SKM-1 treated with dmso at 0.1 percent for 144 hours (cell line): ENCODE results near the gene SCRT2.

Source experiments
- DNase-seq: peaks from one replicate; lab custom pipeline; 2025; ENCODE audit not compliant: unreplicated experiment; lab: John Stamatoyannopoulos, UW

SCRT2 gene

DNA sequence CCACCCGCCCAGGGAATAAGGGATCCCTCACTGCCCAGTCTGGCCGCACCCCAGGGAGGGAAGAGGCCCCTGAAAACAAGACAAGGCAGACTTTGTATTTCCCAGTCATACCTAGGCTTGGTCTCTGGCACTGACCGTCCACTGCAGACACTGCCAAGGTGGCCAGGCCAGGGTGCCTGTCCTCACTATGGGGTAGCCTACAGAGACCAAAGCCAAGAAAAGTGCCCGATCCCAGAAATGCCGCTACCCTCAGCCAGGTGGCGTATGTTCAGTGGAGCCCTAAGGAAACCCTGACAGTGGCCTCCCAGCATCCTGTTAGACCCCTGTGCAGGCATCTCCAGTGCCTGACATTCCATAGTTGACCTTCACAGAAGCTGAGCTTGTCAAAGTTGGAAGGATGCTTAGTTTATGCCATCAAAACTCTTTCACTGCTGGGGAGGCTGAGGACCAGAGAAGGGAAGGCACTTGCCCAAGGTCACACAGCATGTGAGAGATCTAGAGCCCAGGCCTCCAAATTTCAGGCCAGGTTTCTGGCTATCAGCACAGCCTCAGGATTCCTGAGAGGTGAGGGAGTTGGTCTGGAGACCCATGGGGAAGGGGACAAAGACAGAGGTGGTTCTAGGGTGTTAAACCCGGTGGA lies 2.5 kb downstream of the SCRT2 start:
- no peak for DNase-seq

GRCh38 chr20:671252-672030 lies 4.2 kb downstream of the SCRT2 start:
- no peak for DNase-seq

GRCh38 chr20:669573-669972 lies 6.0 kb downstream of the SCRT2 start:
- no peak for DNase-seq

DNA sequence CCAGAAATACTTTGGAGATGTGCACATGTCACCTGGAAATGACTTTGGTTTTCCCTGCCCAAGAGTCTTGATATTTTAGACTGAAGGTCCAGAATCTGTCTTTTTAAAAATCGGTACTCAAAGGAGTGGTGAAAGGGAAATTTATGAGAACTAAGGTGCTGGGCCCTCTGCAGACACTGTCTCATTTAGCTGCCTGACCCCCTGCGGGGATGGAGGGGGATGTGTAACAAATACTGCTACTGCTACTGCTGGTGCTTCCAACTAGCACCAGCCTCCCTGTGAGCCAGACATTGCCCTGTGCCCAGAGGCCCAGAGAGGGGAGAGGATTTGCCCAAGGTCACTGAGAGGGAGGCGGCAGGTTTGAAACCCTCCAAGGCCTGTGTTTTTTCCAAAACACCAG lies 7.0 kb downstream of the SCRT2 start:
- DNase-seq, result no peak

GRCh38 chr20:668050-668449 lies 7.6 kb downstream of the SCRT2 start:
- DNase-seq, result no peak

DNA sequence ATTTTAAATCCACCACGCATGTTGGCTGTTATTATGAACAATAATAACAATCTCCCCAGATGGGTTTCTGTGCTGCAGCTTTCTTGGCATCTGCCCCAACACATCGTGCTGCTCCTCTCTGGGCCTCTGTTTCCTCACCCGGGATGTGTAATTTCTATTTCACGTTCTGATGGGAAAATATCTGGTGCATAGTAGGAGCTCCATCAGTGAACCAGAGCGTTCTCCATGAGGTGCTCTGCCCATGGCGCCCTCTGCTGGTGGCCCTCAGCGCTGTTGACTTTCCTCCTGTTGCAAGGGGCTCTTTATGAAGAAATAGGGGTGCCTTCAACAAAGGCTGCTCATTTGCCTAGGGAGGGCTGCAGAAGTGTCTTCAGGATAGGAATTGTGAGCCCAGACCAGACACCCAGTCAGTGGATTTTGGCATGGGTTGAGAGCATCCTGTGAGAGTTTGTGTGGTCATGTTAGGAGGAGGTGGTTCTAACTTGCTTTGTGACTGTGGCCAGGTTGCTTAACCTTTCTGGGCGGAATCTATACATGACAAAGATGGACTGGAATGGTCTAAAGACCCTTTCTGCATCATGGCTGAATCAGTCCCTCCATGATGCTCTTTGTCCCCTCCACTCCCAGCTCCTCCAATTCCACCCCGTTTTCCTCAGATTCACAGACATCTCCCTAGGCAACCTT lies 8.1 kb downstream of the SCRT2 start:
- DNase-seq, result no peak

- DNase-seq, result no peak
Observed at GRCh38 chr20:666877-667276, 8.7 kb downstream of the SCRT2 start.

- DNase-seq, result no peak
Observed at GRCh38 chr20:665276-665675, 10.3 kb downstream of the SCRT2 start.

- DNase-seq, result no peak
Observed at GRCh38 chr20:664576-664975, 11.0 kb downstream of the SCRT2 start.

DNA sequence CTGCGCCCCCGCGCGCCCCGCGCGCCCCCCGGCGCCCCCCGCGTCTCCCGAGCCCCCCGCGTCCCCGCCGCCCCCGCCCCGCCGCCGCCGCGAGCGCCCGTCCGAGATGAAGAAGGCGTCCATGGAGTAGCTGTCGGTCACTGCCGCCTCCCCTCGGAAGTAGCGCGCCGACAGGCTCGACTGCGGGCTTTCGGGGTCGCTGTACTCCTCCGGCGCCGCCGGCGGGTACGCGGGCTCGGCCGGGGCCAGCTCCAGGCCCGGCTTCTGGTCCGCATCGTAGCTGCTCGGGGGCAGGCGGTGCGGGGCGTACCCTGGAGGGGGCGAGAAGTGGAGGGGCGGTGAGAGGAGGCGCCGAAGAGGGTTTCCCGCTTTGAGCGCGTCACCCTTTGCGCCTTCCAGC lies 11.5 kb downstream of the SCRT2 start:
- no peak for DNase-seq

GRCh38 chr20:663315-664090 lies 12.1 kb downstream of the SCRT2 start:
- DNase-seq, result no peak

DNA sequence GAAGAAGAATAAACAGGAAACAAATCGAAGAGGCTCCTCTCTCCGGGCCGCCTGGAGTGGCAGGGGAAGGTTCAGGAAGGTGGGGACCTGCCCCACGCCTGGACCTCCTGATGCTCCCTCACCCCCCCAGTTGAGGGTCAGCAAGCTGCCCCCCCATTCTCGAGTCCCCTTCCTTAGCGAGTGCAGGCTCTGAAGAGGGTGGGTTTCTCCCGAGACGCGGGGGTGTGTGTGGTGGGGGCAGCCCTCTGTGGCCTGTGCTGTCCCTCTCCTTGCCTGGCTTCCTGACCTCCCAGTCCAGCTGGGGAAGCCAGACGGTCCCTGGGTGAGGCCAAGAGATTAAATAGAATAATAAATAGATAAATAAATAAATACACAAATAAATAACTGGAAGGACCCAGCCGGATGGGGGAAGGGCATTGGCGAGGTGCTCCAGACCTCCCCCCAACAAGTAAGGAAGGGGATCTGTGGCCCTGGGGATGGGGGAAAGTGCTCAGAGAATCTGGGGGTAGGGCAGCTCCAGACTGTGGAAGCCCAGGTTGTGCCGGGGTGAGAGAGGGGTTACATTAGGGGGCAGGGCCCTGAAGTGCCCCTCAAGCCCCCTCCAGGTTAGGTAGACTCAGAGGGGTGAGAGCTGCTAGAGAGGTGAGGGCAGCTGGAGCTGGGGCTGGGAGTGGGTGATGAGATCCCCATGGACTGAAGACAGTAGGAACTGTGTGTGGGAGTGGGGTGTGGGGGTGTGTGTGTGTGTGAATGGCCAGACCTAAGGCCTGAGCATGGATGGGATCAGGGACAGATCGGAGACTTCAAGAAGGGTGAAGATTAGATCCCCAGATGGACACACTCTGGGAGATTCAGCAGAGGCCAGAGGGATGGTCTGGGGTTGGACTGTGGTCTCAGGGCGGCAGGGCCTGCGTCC lies 13.1 kb downstream of the SCRT2 start:
- no peak for DNase-seq

- no peak for DNase-seq
Observed at GRCh38 chr20:661474-662270, 13.9 kb downstream of the SCRT2 start.

- DNase-seq, result no peak
Observed at GRCh38 chr20:658731-659291, 16.8 kb downstream of the SCRT2 start.

GRCh38 chr20:658202-658601 lies 17.4 kb downstream of the SCRT2 start:
- DNase-seq, result no peak

DNA sequence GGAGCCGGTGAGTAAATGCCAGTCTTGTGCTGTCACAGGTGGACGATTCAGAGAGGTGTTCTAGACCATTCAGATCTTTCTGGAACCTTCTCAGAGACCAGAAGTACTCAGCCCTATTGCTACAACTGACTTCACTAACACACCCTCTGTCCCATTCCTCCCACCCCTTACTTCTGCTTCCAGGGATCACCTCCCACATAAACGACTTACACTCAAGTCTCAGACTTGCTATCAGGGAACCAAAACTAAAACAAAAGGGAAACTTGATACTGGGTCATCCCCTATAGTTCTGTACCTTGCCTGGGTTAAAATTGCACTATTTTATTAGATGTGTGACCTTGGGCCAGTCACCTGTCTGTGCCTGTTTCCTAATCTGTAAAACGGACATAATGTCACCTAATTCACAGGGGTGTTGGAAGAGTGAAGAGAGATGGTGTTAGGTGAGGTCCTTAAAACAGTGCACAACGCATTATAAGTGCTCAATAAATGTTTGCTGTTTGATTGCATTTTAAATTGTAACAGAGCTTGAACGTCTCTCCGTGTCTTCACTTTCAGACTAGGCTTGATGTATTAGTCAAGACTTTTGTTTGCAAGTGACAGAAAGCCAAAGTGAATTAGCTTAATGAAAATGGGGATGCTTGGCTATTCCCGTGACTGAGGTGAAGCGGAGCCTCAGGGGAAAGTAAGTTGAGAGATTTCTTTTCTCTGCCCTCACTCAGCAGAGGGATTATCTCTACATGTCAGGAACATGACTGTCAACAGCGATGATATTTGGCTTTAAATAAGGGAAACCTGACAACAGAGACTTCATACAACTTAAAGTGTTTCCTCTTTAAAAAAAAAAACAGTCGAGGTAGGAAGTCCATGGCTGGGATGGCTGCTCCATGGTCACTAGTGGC lies 19.6 kb downstream of the SCRT2 start:
- no peak for DNase-seq

DNA sequence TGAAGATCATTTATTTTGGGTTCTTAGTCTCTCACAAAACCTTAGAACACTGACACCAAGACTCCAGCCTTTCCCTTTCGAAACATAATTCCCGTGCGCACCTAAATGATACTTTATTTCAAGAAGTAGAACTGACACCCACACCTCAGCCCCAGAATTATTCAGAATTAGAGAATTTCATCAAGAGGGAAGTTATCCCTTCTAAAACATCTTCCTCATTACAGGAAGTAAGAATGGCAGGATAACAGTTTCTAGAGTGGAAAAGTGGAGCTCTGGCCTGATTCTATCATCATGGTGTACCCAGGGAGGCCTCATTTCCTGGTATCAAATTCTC lies 21.2 kb downstream of the SCRT2 start:
- DNase-seq, result no peak
